SK-N-SH (cell line): Measurements from ENCODE around the gene CDKL2. TPM values are rescaled to one million over a fixed set of nuclear protein-coding genes. Genes with fewer than 3 reads are reported as not detected.

ENCODE experiments used
- CTCF ChIA-PET: fragments of 300-600, 350-600 bp; formaldehyde crosslinking; extraction: SDS; loops from one replicate; lab custom pipeline; 2021; lab: Yijun Ruan, JAX
- POLR2A ChIA-PET: fragments of 350-600 bp; sonication (Branson Sonifier 250); formaldehyde crosslinking; extraction: SDS; loops from one replicate; lab custom pipeline; 2020; ENCODE audit warnings: antibody characterized with exemption, inconsistent platforms; lab: Yijun Ruan, JAX
- DNase-seq: peaks from one replicate; pipeline ENCODE4 v3.0.0; 2012
- H2AFZ ChIP-seq: fragments of 200-600 bp; sonication (generic); 2 replicates; pipeline ENCODE4 v1.8.1; 2016; ENCODE audit warnings: antibody characterized with exemption, mild to moderate bottlenecking, low read depth
- H3F3A ChIP-seq: fragments of 200-600 bp; sonication (generic); replicated peaks from 2 replicates; pipeline ENCODE3; 2016; ENCODE audit warnings: antibody characterized with exemption, mild to moderate bottlenecking; ENCODE audit not compliant: insufficient read depth
- H3K27ac ChIP-seq, 2 experiments: fragments of 200-500 bp in 1 of 2; fragments of 200-600 bp in 1 of 2; sonication (Bioruptor generic) in 1 of 2; sonication (generic), shearing (Covaris generic) in 1 of 2; 2 replicates each; pipeline versions ENCODE4 v1.5.1 to v1.6.1; 2014 to 2016; ENCODE audit warnings: low read depth in 2 of 2, inconsistent platforms in 1 of 2, low read length in 1 of 2, mild to moderate bottlenecking in 1 of 2, mixed read lengths in 1 of 2
- H3K27me3 ChIP-seq: fragments of 200-600 bp; sonication (generic), shearing (Covaris generic); 2 replicates; pipeline ENCODE4 v1.6.1; 2016; ENCODE audit warnings: mixed run types; ENCODE audit not compliant: insufficient read depth
- H3K36me3 ChIP-seq, 2 experiments: fragments of 200-500 bp in 1 of 2; fragments of 200-600 bp in 1 of 2; sonication (Bioruptor generic) in 1 of 2; sonication (generic) in 1 of 2; replicated peaks in 1 of 2; 2 replicates each; pipeline versions ENCODE3 to v1.5.1; 2014 to 2016; ENCODE audit warnings: low read length in 1 of 2, mild to moderate bottlenecking in 1 of 2; ENCODE audit not compliant: insufficient read depth in 2 of 2, control insufficient read depth in 1 of 2
- H3K4me1 ChIP-seq, 2 experiments: fragments of 200-500 bp in 1 of 2; fragments of 200-600 bp in 1 of 2; sonication (Bioruptor generic) in 1 of 2; sonication (generic), shearing (Covaris generic) in 1 of 2; 2 replicates each; pipeline versions ENCODE4 v1.5.1 to v1.6.1; 2014 to 2016; ENCODE audit warnings: low read depth in 1 of 2, low read length in 1 of 2, mixed run types in 1 of 2; ENCODE audit not compliant: insufficient read depth in 2 of 2, control insufficient read depth in 1 of 2
- H3K4me2 ChIP-seq: fragments of 200-600 bp; sonication (generic), shearing (Covaris generic); 2 replicates; pipeline ENCODE4 v1.6.1; 2017; ENCODE audit warnings: mixed run types
- H3K4me3 ChIP-seq, 2 experiments: fragments of 200-500 bp in 1 of 2; fragments of 200-600 bp in 1 of 2; sonication (Bioruptor generic) in 1 of 2; sonication (generic), shearing (Covaris generic) in 1 of 2; 2 replicates each; pipeline versions ENCODE4 v1.5.1 to v1.8.1; 2014 to 2016; ENCODE audit warnings: low read depth in 2 of 2, inconsistent platforms in 1 of 2, low read length in 1 of 2, mild to moderate bottlenecking in 1 of 2, mixed read lengths in 1 of 2, moderate library complexity in 1 of 2
- H3K79me2 ChIP-seq: fragments of 200-600 bp; sonication (generic); 2 replicates; pipeline ENCODE4 v1.8.1; 2017; ENCODE audit warnings: mild to moderate bottlenecking; ENCODE audit not compliant: insufficient read depth
- H3K9ac ChIP-seq: fragments of 200-600 bp; sonication (generic); 2 replicates; pipeline ENCODE4 v1.6.1; 2017; ENCODE audit warnings: mixed run types
- H3K9me2 ChIP-seq: fragments of 200-600 bp; sonication (generic); 2 replicates; pipeline ENCODE4 v1.6.1; 2017; ENCODE audit warnings: mixed run types
- H3K9me3 ChIP-seq: fragments of 200-600 bp; sonication (generic); 2 replicates; pipeline ENCODE4 v1.6.1; 2017; ENCODE audit warnings: mixed run types, mild to moderate bottlenecking, moderate library complexity
- H4K20me1 ChIP-seq: fragments of 200-600 bp; sonication (generic); 2 replicates; pipeline ENCODE4 v1.6.1; 2017; ENCODE audit warnings: mild to moderate bottlenecking, mixed run types; ENCODE audit not compliant: insufficient read depth
- CHD2 ChIP-seq: fragments of 150-350 bp; IDR thresholded peaks from 2 replicates; pipeline ENCODE4 v1.6.1; 2018; ENCODE audit warnings: low read length; ENCODE audit not compliant: partially characterized antibody
- ELF1 ChIP-seq: IDR thresholded peaks from 2 replicates; pipeline ENCODE4 v1.4.0; 2012
- EZH2phosphoT487 ChIP-seq: fragments of 200-600 bp; sonication (generic); IDR thresholded peaks from 2 replicates; pipeline ENCODE4 v1.6.1; 2017; ENCODE audit warnings: low read depth, mixed run types, mild to moderate bottlenecking, antibody characterized with exemption, moderate library complexity, borderline replicate concordance
- FOXJ3 ChIP-seq: sonication (generic); formaldehyde crosslinking; IDR thresholded peaks from 2 replicates; pipeline ENCODE4 v1.5.1; 2020; ENCODE audit warnings: mild to moderate bottlenecking, missing genetic modification reagents
- FOXM1 ChIP-seq: IDR thresholded peaks from 2 replicates; pipeline ENCODE4 v1.4.0; 2012; ENCODE audit warnings: low read depth, mild to moderate bottlenecking
- GABPA ChIP-seq: IDR thresholded peaks from 2 replicates; pipeline ENCODE4 v1.4.0; 2012; ENCODE audit warnings: low read depth, mild to moderate bottlenecking
- GATA2 ChIP-seq: sonication (generic); formaldehyde crosslinking; IDR thresholded peaks from 2 replicates; pipeline ENCODE4 v1.5.0; 2020; ENCODE audit warnings: mild to moderate bottlenecking, missing genetic modification reagents
- MEF2A ChIP-seq: IDR thresholded peaks from 2 replicates; pipeline ENCODE4 v1.4.0; 2012; ENCODE audit warnings: low read depth, borderline replicate concordance
- NFIC ChIP-seq: IDR thresholded peaks from 2 replicates; pipeline ENCODE4 v1.4.0; 2012; ENCODE audit warnings: borderline replicate concordance
- RCOR1 ChIP-seq: fragments of 150-350 bp; IDR thresholded peaks from 2 replicates; pipeline ENCODE4 v1.6.1; 2017; ENCODE audit warnings: antibody characterized with exemption, low read length
- RXRA ChIP-seq: IDR thresholded peaks from 2 replicates; pipeline ENCODE4 v1.4.0; 2012; ENCODE audit warnings: low read depth, mild to moderate bottlenecking, borderline replicate concordance
- SMC3 ChIP-seq: IDR thresholded peaks from 2 replicates; pipeline ENCODE4 v1.6.1; 2012; ENCODE audit warnings: low read depth, low read length, improper control_type of control experiment
- TAF1 ChIP-seq: IDR thresholded peaks from 2 replicates; pipeline ENCODE4 v1.6.1; 2012; ENCODE audit warnings: low read depth, mild to moderate bottlenecking, low read length, moderate library complexity, borderline replicate concordance
- TCF12 ChIP-seq: IDR thresholded peaks from 2 replicates; pipeline ENCODE4 v1.4.0; 2012
- TEAD4 ChIP-seq: IDR thresholded peaks from 2 replicates; pipeline ENCODE4 v1.4.0; 2012; ENCODE audit warnings: mild to moderate bottlenecking, borderline replicate concordance; ENCODE audit not compliant: insufficient read depth
- WGBS: methylation state at CpG from one replicate; pipeline ENCODE4 v1.1.6; 2017; ENCODE audit warnings: low lambda C conversion rate; 5-methylcytosine and 5-hydroxymethylcytosine counted together
- polyA plus RNA-seq, 3 experiments: library from polyadenylated mRNA; depleted of rRNA; stranded (reverse); fragments of >200 nt; gene quantifications; 2 replicates each; pipeline ENCODE4 v1.2.3, GENCODE V29; 2012
- TF ChIP-seq, protein P1 (sequence below): fragments of 200-600 bp; sonication (generic); IDR thresholded peaks from 2 replicates; pipeline ENCODE4 v1.6.1; 2017; ENCODE audit warnings: antibody characterized with exemption, mild to moderate bottlenecking, moderate library complexity
- TF ChIP-seq, protein P2 (sequence below): IDR thresholded peaks from 2 replicates; pipeline ENCODE4; 2012
- TF ChIP-seq, protein P3 (sequence below): fragments of 150-350 bp; IDR thresholded peaks from 2 replicates; pipeline ENCODE4 v1.6.1; 2017; ENCODE audit warnings: antibody characterized with exemption, low read length, low read depth, borderline replicate concordance
- TF ChIP-seq, protein P4 (sequence below): IDR thresholded peaks from 2 replicates; pipeline ENCODE4 v1.6.1; 2012; ENCODE audit warnings: mild to moderate bottlenecking, low read depth, low read length, moderate library complexity
- TF ChIP-seq, protein P5 (sequence below): IDR thresholded peaks from 2 replicates; pipeline ENCODE4 v1.4.0; 2012; ENCODE audit warnings: low read depth

CDKL2 gene
- polyA plus RNA-seq, 1 of the 3 experiments (the other 2 are of a cell fraction), result 0.41 TPM

DNA sequence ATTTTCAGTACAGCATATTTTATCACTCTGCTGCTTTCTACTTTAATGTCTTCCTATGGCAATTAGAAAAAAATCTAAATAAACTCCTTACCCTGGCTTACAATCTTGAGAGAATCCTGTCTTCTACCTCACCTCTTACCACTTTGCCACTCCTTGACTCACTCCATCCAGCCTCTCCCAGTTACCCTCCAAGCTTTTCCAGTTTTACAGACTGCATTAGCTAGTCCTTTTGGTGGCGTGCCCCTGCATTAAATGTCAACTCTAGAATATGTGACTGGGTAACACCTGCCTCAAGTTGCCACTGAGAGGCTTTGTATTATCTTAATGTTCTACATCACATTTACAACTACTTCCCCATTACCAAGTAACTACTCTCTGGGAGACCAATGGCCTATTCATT lies 7.5 kb upstream of the CDKL2 start:
- Histone ChIP-seq H3K4me1 (no peaks in the 10 kb centered on the region), H3F3A (peaks cover 8% of the 10 kb centered on the region), H3K9me2 (no peaks in the 10 kb centered on the region), H3K9ac (no peak overlapping the region), H2AFZ (no peak overlapping the region), H3K27me3 (no peaks in the 10 kb centered on the region), H3K4me3 (no peak overlapping the region), H3K9me3 (no peaks in the 10 kb centered on the region), H3K36me3 (peaks cover 15 to 22% of the 10 kb centered on the region in 2 experiments), H3K27ac (no peak overlapping the region), H3K4me2 (no peak overlapping the region), H3K79me2 (no peaks in the 10 kb centered on the region), H4K20me1 (no peaks in the 10 kb centered on the region)
- DNase-seq, result no peak
- 95% methylated on average over 1 of the region's 1 CpG for WGBS
- no peak for TF ChIP-seq FOXJ3
- TF ChIP-seq TAF1, result no peak
- TF ChIP-seq TEAD4, result no peak
- TF ChIP-seq, protein P1, sequence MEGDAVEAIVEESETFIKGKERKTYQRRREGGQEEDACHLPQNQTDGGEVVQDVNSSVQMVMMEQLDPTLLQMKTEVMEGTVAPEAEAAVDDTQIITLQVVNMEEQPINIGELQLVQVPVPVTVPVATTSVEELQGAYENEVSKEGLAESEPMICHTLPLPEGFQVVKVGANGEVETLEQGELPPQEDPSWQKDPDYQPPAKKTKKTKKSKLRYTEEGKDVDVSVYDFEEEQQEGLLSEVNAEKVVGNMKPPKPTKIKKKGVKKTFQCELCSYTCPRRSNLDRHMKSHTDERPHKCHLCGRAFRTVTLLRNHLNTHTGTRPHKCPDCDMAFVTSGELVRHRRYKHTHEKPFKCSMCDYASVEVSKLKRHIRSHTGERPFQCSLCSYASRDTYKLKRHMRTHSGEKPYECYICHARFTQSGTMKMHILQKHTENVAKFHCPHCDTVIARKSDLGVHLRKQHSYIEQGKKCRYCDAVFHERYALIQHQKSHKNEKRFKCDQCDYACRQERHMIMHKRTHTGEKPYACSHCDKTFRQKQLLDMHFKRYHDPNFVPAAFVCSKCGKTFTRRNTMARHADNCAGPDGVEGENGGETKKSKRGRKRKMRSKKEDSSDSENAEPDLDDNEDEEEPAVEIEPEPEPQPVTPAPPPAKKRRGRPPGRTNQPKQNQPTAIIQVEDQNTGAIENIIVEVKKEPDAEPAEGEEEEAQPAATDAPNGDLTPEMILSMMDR, result no peak
- TF ChIP-seq GABPA, result no peak
- TF ChIP-seq NFIC, result no peak
- no peak for TF ChIP-seq RXRA
- TF ChIP-seq ELF1, result no peak
- no peak for TF ChIP-seq FOXM1
- no peak for TF ChIP-seq RCOR1
- no peak for TF ChIP-seq TCF12
- TF ChIP-seq MEF2A, result no peak
- TF ChIP-seq SMC3, result no peak
- TF ChIP-seq, protein P2, sequence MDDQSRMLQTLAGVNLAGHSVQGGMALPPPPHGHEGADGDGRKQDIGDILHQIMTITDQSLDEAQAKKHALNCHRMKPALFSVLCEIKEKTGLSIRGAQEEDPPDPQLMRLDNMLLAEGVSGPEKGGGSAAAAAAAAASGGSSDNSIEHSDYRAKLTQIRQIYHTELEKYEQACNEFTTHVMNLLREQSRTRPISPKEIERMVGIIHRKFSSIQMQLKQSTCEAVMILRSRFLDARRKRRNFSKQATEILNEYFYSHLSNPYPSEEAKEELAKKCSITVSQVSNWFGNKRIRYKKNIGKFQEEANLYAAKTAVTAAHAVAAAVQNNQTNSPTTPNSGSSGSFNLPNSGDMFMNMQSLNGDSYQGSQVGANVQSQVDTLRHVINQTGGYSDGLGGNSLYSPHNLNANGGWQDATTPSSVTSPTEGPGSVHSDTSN, result no peak
- TF ChIP-seq, protein P3, sequence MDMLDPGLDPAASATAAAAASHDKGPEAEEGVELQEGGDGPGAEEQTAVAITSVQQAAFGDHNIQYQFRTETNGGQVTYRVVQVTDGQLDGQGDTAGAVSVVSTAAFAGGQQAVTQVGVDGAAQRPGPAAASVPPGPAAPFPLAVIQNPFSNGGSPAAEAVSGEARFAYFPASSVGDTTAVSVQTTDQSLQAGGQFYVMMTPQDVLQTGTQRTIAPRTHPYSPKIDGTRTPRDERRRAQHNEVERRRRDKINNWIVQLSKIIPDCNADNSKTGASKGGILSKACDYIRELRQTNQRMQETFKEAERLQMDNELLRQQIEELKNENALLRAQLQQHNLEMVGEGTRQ, result no peak
- TF ChIP-seq GATA2 (CRISPR knock-in tag), result no peak
- no peak for TF ChIP-seq CHD2
- TF ChIP-seq, protein P4, sequence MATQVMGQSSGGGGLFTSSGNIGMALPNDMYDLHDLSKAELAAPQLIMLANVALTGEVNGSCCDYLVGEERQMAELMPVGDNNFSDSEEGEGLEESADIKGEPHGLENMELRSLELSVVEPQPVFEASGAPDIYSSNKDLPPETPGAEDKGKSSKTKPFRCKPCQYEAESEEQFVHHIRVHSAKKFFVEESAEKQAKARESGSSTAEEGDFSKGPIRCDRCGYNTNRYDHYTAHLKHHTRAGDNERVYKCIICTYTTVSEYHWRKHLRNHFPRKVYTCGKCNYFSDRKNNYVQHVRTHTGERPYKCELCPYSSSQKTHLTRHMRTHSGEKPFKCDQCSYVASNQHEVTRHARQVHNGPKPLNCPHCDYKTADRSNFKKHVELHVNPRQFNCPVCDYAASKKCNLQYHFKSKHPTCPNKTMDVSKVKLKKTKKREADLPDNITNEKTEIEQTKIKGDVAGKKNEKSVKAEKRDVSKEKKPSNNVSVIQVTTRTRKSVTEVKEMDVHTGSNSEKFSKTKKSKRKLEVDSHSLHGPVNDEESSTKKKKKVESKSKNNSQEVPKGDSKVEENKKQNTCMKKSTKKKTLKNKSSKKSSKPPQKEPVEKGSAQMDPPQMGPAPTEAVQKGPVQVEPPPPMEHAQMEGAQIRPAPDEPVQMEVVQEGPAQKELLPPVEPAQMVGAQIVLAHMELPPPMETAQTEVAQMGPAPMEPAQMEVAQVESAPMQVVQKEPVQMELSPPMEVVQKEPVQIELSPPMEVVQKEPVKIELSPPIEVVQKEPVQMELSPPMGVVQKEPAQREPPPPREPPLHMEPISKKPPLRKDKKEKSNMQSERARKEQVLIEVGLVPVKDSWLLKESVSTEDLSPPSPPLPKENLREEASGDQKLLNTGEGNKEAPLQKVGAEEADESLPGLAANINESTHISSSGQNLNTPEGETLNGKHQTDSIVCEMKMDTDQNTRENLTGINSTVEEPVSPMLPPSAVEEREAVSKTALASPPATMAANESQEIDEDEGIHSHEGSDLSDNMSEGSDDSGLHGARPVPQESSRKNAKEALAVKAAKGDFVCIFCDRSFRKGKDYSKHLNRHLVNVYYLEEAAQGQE, result no peak
- TF ChIP-seq, protein P5, sequence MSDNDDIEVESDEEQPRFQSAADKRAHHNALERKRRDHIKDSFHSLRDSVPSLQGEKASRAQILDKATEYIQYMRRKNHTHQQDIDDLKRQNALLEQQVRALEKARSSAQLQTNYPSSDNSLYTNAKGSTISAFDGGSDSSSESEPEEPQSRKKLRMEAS, result no peak
- no peak for TF ChIP-seq EZH2phosphoT487
- POLR2A ChIA-PET, result no interaction called here
- CTCF ChIA-PET, result interaction anchor here (1.2 kb wide), 1 partner anchor 86 kb away, joined by 3 read pairs; the partner anchor contains the start of gene USO1
